Sigmoid colon (tissue), 7 donors: ENCODE results near the gene TMEM204. TPM values are rescaled to one million over a fixed set of nuclear protein-coding genes. Genes with fewer than 3 reads are reported as not detected.

Experiments used
- DNase-seq: peaks from one replicate; pipeline ENCODE4 v3.0.0-alpha.2; 2019
- H3K27ac ChIP-seq, 4 donors: fragments of 200-600 bp; sonication (generic); one replicate each; pipeline ENCODE4 v1.5.1; 2016 to 2019; ENCODE audit warnings: mild to moderate bottlenecking in 1 of 4
- H3K27me3 ChIP-seq, 3 donors: fragments of 200-600 bp; sonication (generic); one replicate each; pipeline ENCODE4 v1.5.1; 2019; ENCODE audit warnings: mild to moderate bottlenecking in 1 of 3
- H3K36me3 ChIP-seq, 4 donors: fragments of 200-600 bp; sonication (generic); one replicate each; pipeline ENCODE4 v1.5.1; 2016 to 2019
- H3K4me1 ChIP-seq, 4 donors: fragments of 200-600 bp; sonication (generic); one replicate each; pipeline ENCODE4 v1.5.1; 2017 to 2019
- H3K4me3 ChIP-seq, 4 donors: fragments of 200-600 bp; sonication (generic); one replicate each; pipeline ENCODE4 v1.5.1; 2017 to 2019; ENCODE audit warnings: mild to moderate bottlenecking in 2 of 4, moderate library complexity in 1 of 4
- H3K9me3 ChIP-seq, 4 donors: fragments of 200-600 bp in 3 of 4; sonication (generic) in 3 of 4; one replicate each; pipeline versions ENCODE4 v1.5.1 to v1.6.1; 2013 to 2019
- CTCF ChIP-seq, 4 experiments: fragments of 450-650 bp in 3 of 4; fragments of 200-600 bp in 1 of 4; IDR thresholded peaks; one replicate each; pipeline ENCODE4 v1.5.1; 2016 to 2019; ENCODE audit warnings: antibody characterized with exemption in 4 of 4, mild to moderate bottlenecking in 3 of 4, moderate library complexity in 2 of 4
- EP300 ChIP-seq, 4 donors: sonication (generic); formaldehyde crosslinking; IDR thresholded peaks; one replicate each; pipeline ENCODE4 v1.6.1; 2017; ENCODE audit warnings: antibody characterized with exemption in 4 of 4
- POLR2A ChIP-seq, 2 donors: fragments of 450-650 bp; IDR thresholded peaks; one replicate each; pipeline ENCODE4 v1.6.1; 2016; ENCODE audit warnings: antibody characterized with exemption in 2 of 2, mild to moderate bottlenecking in 2 of 2, moderate library complexity in 2 of 2
- POLR2AphosphoS5 ChIP-seq, 4 donors: sonication (generic); formaldehyde crosslinking; IDR thresholded peaks; one replicate each; pipeline ENCODE4 v1.6.1; 2017; ENCODE audit warnings: antibody characterized with exemption in 4 of 4
- WGBS, 2 donors: extraction: QIAGEN DNeasy Blood & Tissue Kit; methylation state at CpG; one replicate each; pipeline ENCODE4 v1.1.7; 2013; 5-methylcytosine and 5-hydroxymethylcytosine counted together
- intact Hi-C: fragments of 100-400 bp; cut with DNase I; formaldehyde crosslinking; loops from one replicate; pipeline ENCODE4 v1.15.1; 2023
- polyA plus RNA-seq, 3 donors: library from polyadenylated mRNA; stranded (reverse); fragments of 200-250 nt; gene quantifications; one replicate each; pipeline ENCODE4 v1.2.3, GENCODE V29; 2013
- total RNA-seq, 4 donors: library from RNA; depleted of rRNA; stranded (reverse); fragments of >200 nt; gene quantifications; one replicate each; pipeline ENCODE4 v1.1.0, GENCODE V29; 2016
- donor health status: healthy with polysubstance abuse.
- donor health status: Bipolar disorder and iron deficiency.
- donor health status: healthy.

Gene TMEM204
- total and polyA plus RNA-seq, 7 donors, result 2.5 to 46.0 (median 38.0) TPM

DNA sequence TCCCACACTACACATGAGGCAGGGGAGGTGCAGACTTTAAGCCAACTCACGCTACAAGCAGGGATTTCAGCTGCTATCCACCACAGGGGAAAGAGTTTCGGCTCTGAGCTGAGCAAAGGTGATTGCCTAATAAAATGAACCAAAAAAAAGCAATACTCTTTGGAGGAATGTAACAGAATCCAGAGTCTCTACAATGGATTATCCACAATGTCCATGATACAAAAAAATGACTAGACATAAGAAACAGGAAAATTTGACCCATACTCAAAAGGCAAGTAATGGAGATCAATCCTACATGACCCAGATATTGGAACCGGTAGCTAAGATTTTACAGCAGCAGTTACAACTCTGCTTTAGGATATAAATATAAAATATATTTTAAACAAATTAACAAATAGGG lies 19.0 kb upstream of the TMEM204 start:
- H3K36me3 ChIP-seq, result peaks cover 0 to 51% (median 6%) of the 10 kb centered on the region in 4 donors
- H3K9me3 ChIP-seq, result no peaks in the 10 kb centered on the region
- H3K27me3 ChIP-seq, result no peaks in the 10 kb centered on the region
- WGBS, 2 donors, result 81 to 98% methylated on average over 3 of the region's 3 CpGs
- TF ChIP-seq CTCF (IDR thresholded peaks at IDR 0.05) (no peak), EP300 (IDR thresholded peaks at IDR 0.05) (no peak), POLR2AphosphoS5 (IDR thresholded peaks at IDR 0.05) (no peak), POLR2A (IDR thresholded peaks at IDR 0.05) (no peak)
- no peak overlapping the region for H3K27ac ChIP-seq
- intact Hi-C loops, result no loop called here
- DNase-seq, result no peak
- peaks cover 0 to 2% (median 0%) of the 10 kb centered on the region in 4 donors for H3K4me1 ChIP-seq
- no peak overlapping the region for H3K4me3 ChIP-seq

- intact Hi-C loops, result no loop called here
- DNase-seq, result no peak
- Histone ChIP-seq H3K27me3 (no peaks in the 10 kb centered on the region), H3K4me1 (no peaks in the 10 kb centered on the region), H3K27ac (no peak overlapping the region), H3K9me3 (no peaks in the 10 kb centered on the region), H3K4me3 (no peak overlapping the region), H3K36me3 (peaks cover 9 to 66% (median 15%) of the 10 kb centered on the region in 4 donors)
- TF ChIP-seq EP300 (IDR thresholded peaks at IDR 0.05), result no peak
- no peak for TF ChIP-seq CTCF (IDR thresholded peaks at IDR 0.05)
- TF ChIP-seq POLR2A (IDR thresholded peaks at IDR 0.05), result no peak
- no peak for TF ChIP-seq POLR2AphosphoS5 (IDR thresholded peaks at IDR 0.05)
- 93 to 94% methylated on average over 16 of the region's 16 CpGs for WGBS, 2 donors
Measured at GRCh38 chr16:1518626-1519135, 14.8 kb upstream of the TMEM204 start.

- TF ChIP-seq CTCF (IDR thresholded peaks at IDR 0.05) (no peak), EP300 (IDR thresholded peaks at IDR 0.05) (no peak), POLR2AphosphoS5 (IDR thresholded peaks at IDR 0.05) (no peak), POLR2A (IDR thresholded peaks at IDR 0.05) (no peak)
- Histone ChIP-seq H3K27ac (no peak overlapping the region), H3K36me3 (peaks cover 18 to 68% (median 19%) of the 10 kb centered on the region in 4 donors), H3K9me3 (no peaks in the 10 kb centered on the region), H3K4me3 (no peak overlapping the region), H3K4me1 (no peaks in the 10 kb centered on the region), H3K27me3 (no peaks in the 10 kb centered on the region)
- no peak for DNase-seq
- WGBS, 2 donors, result 92 to 96% methylated on average over 17 of the region's 17 CpGs
- intact Hi-C loops, result no loop called here
Measured at GRCh38 chr16:1519831-1520230, 13.6 kb upstream of the TMEM204 start.

DNA sequence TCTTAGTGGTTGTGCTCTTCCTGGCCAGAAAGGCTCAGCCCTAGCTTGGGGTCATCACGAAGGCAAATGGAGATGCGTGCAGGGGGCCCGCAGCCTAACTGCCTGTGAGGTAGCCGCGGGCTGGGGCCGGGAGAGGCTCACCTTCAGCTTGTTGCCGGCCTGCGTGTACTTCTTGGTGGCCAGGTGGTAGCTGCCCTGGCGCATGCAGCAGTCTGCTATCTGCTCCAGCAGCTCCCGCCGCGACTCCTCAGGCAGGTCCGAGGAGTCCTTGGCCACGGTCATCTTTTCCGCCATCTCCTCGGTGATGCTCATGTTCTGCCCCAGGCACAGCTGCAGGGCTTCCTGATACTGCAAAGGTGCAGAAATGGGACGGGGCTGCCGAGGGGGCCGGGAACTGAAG lies 13.0 kb upstream of the TMEM204 start:
- no peak for DNase-seq
- no peaks in the 10 kb centered on the region for H3K9me3 ChIP-seq
- no peaks in the 10 kb centered on the region for H3K4me1 ChIP-seq
- H3K27me3 ChIP-seq, result no peaks in the 10 kb centered on the region
- TF ChIP-seq EP300 (IDR thresholded peaks at IDR 0.05) (no peak), CTCF (IDR thresholded peaks at IDR 0.05) (no peak), POLR2AphosphoS5 (IDR thresholded peaks at IDR 0.05) (no peak), POLR2A (IDR thresholded peaks at IDR 0.05) (no peak)
- WGBS, 2 donors, result 95% methylated on average over 19 of the region's 19 CpGs
- H3K27ac ChIP-seq, result no peak overlapping the region
- peaks cover 18 to 74% (median 19%) of the 10 kb centered on the region in 4 donors for H3K36me3 ChIP-seq
- H3K4me3 ChIP-seq, result no peak overlapping the region
- intact Hi-C loops, result no loop called here
